K562 (cell line): ENCODE results near the gene DNMT1. TPM values are rescaled to one million over a fixed set of nuclear protein-coding genes. Genes with fewer than 3 reads are reported as not detected.

ENCODE experiments used
- ATF7 ChIP-seq: fragments of 450-650 bp; IDR thresholded peaks from 2 replicates; pipeline ENCODE4 v1.7.1; 2014; ENCODE audit warnings: mild to moderate bottlenecking, moderate library complexity
- DNMT1 ChIP-seq: fragments of 450-650 bp; IDR thresholded peaks from 2 replicates; pipeline ENCODE4 v1.6.1; 2016; ENCODE audit warnings: antibody characterized with exemption, mild to moderate bottlenecking
- GATA2 ChIP-seq: sonication (generic); formaldehyde crosslinking; IDR thresholded peaks from 2 replicates; pipeline ENCODE4 v1.4.0; 2020; ENCODE audit warnings: mild to moderate bottlenecking, missing genetic modification reagents
- GATAD2B ChIP-seq: fragments of 450-650 bp; IDR thresholded peaks from 2 replicates; pipeline ENCODE4 v1.6.1; 2017; ENCODE audit warnings: mild to moderate bottlenecking, borderline replicate concordance
- NR1H2 ChIP-seq: sonication (generic); formaldehyde crosslinking; IDR thresholded peaks from 2 replicates; pipeline ENCODE4 v1.4.0; 2020; ENCODE audit warnings: mild to moderate bottlenecking, missing genetic modification reagents
- PHF21A ChIP-seq: fragments of 450-650 bp; IDR thresholded peaks from 2 replicates; pipeline ENCODE4 v1.6.1; 2017; ENCODE audit warnings: low read depth, borderline replicate concordance
- PHF8 ChIP-seq: fragments of 200-600 bp; sonication (generic); IDR thresholded peaks from 2 replicates; pipeline ENCODE4 v1.6.1; 2012; ENCODE audit warnings: mixed run types, mild to moderate bottlenecking, inconsistent platforms, low read length, moderate library complexity, borderline replicate concordance
- RCOR1 ChIP-seq, 2 experiments: IDR thresholded peaks; 2 replicates each; pipeline ENCODE4 v1.6.1; 2012; ENCODE audit warnings: low read depth in 2 of 2, low read length in 2 of 2, borderline replicate concordance in 1 of 2, improper control_type of control experiment in 1 of 2
- SMAD4 ChIP-seq: fragments of 250-450 bp; sonication (Bioruptor Pico); conservative IDR thresholded peaks from 2 replicates; pipeline ENCODE4 v1.8.0; 2021; ENCODE audit warnings: inconsistent platforms, mild to moderate bottlenecking, moderate library complexity
- STAT5B ChIP-seq: fragments of 250-450 bp; sonication (Bioruptor Pico); IDR thresholded peaks from 2 replicates; pipeline ENCODE4 v1.8.0; 2021; ENCODE audit warnings: mild to moderate bottlenecking, inconsistent platforms
- TEAD2 ChIP-seq: fragments of 450-650 bp; IDR thresholded peaks from 2 replicates; pipeline ENCODE4 v1.6.1; 2016; ENCODE audit warnings: missing genetic modification characterization, control low read depth, missing compliant biosample characterization
- ZBTB1 ChIP-seq: sonication (generic); formaldehyde crosslinking; IDR thresholded peaks from 2 replicates; pipeline ENCODE4 v1.8.1; 2023; ENCODE audit warnings: missing genetic modification reagents, low read depth, mild to moderate bottlenecking, borderline replicate concordance
- ZNF77 ChIP-seq: fragments of 250-450 bp; sonication (Bioruptor Pico); IDR thresholded peaks from 2 replicates; pipeline ENCODE4 v1.5.0; 2020
- polyA plus RNA-seq, 8 experiments: library from polyadenylated mRNA; depleted of rRNA in 4 of 8; stranded (reverse) in 5 of 8; unstranded in 3 of 8; fragments of >200 nt; fragmentation: Nextera tagmentation in 2 of 8; fragmentation: Illumina TruSeq in 1 of 8; extraction: Ambion mirVana in 2 of 8; extraction: Trizol in 1 of 8; gene quantifications; 2 replicates each; pipeline versions ENCODE4 v1.2.1 to v1.2.3, GENCODE V29; 2011 to 2014; ENCODE audit warnings: inconsistent platforms in 1 of 8, missing spikeins in 1 of 8
- total RNA-seq, 7 experiments: library from RNA; depleted of rRNA in 6 of 7; stranded (reverse); fragments of >200 nt in 6 of 7; fragmentation: Illumina TruSeq in 2 of 7; extraction: Trizol in 2 of 7; gene quantifications; 2 replicates each; pipeline versions ENCODE4 v1.2.1 to v1.2.3, GENCODE V29; 2011 to 2021; ENCODE audit warnings: low replicate concordance in 1 of 7
- TF ChIP-seq, protein P1 (sequence below), 2 experiments: fragments of 450-650 bp; IDR thresholded peaks; 2 replicates each; pipeline ENCODE4 v1.6.1; 2018; ENCODE audit warnings: mild to moderate bottlenecking in 2 of 2, low read depth in 1 of 2; ENCODE audit not compliant: partially characterized antibody in 2 of 2
- TF ChIP-seq, protein P2 (sequence below): fragments of 250-450 bp; sonication (Bioruptor Pico); IDR thresholded peaks from 2 replicates; pipeline ENCODE4 v1.4.0; 2020; ENCODE audit warnings: borderline replicate concordance
- TF ChIP-seq, protein P3 (sequence below): sonication (generic); formaldehyde crosslinking; IDR thresholded peaks from 2 replicates; pipeline ENCODE4 v1.8.0; 2022; ENCODE audit warnings: mild to moderate bottlenecking, low read depth, missing genetic modification reagents

Gene DNMT1
- total and polyA plus RNA-seq, 9 of the 15 experiments (the other 6 are each of a cell fraction or from before 2014, with no cell fraction given) = 80.1 to 271 (median 121) TPM

DNA sequence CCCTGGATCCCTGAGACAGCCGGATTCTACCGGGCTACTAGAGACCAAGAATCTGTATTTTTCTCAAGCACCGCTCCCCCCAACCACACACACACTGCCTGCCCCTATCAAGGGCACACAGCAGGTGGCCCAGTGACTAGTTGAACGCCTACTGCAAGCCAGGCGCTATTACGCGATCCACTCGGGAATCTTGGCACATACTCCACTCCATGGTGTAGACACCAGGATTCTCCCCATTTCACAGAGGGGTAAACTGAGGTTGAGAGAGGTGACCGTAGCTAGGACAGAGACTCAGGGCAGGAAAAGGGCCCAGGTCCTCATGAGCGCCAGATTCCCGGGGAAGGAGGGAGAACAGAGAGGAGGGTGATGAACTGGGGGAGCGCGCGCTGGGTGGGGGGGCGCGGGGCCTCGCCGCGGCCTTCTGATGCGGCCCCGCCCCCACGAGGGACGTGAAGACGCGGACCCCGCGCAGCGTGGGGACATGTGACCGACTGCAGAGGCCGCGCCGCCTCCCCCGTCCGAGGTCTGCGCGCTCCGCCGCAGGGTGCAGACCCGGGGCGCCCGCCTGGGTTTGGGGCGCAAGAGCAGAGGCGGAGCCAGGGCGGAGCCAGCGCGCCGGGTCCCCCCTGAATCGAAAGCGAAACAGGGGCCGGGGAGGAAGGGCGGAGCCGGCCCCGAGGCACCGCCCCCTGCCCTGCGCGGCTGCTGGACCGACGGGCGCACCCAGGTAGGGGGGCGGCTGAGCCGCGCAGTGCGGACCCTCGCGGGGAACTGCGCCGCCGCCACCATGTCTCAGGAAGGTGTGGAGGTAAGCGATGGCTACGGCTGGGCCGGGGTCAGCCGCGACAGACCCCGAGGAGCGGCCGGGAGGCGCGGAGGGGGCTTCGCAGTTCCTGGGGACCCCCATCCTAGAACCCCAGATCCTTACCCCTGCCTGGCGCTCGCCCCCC lies 108.8 kb downstream of the DNMT1 start, which contains the start of gene SHFL (continued):
- no peak for TF ChIP-seq NR1H2 (CRISPR knock-in tag)
- TF ChIP-seq, protein P1, sequence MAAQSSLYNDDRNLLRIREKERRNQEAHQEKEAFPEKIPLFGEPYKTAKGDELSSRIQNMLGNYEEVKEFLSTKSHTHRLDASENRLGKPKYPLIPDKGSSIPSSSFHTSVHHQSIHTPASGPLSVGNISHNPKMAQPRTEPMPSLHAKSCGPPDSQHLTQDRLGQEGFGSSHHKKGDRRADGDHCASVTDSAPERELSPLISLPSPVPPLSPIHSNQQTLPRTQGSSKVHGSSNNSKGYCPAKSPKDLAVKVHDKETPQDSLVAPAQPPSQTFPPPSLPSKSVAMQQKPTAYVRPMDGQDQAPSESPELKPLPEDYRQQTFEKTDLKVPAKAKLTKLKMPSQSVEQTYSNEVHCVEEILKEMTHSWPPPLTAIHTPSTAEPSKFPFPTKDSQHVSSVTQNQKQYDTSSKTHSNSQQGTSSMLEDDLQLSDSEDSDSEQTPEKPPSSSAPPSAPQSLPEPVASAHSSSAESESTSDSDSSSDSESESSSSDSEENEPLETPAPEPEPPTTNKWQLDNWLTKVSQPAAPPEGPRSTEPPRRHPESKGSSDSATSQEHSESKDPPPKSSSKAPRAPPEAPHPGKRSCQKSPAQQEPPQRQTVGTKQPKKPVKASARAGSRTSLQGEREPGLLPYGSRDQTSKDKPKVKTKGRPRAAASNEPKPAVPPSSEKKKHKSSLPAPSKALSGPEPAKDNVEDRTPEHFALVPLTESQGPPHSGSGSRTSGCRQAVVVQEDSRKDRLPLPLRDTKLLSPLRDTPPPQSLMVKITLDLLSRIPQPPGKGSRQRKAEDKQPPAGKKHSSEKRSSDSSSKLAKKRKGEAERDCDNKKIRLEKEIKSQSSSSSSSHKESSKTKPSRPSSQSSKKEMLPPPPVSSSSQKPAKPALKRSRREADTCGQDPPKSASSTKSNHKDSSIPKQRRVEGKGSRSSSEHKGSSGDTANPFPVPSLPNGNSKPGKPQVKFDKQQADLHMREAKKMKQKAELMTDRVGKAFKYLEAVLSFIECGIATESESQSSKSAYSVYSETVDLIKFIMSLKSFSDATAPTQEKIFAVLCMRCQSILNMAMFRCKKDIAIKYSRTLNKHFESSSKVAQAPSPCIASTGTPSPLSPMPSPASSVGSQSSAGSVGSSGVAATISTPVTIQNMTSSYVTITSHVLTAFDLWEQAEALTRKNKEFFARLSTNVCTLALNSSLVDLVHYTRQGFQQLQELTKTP (IDR thresholded peaks at IDR 0.05; ENCODE audit: low read depth in 1 of 2, partially characterized antibody in 2 of 2) = no peak
- TF ChIP-seq, protein P2, sequence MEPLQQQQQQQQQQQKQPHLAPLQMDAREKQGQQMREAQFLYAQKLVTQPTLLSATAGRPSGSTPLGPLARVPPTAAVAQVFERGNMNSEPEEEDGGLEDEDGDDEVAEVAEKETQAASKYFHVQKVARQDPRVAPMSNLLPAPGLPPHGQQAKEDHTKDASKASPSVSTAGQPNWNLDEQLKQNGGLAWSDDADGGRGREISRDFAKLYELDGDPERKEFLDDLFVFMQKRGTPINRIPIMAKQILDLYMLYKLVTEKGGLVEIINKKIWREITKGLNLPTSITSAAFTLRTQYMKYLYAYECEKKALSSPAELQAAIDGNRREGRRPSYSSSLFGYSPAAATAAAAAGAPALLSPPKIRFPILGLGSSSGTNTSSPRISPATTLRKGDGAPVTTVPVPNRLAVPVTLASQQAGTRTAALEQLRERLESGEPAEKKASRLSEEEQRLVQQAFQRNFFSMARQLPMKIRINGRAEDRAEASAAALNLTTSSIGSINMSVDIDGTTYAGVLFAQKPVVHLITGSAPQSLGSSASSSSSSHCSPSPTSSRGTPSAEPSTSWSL (CRISPR knock-in tag) = no peak
- peak; percentile 81 to 99 for TF ChIP-seq RCOR1 (IDR thresholded peaks at IDR 0.05; ENCODE audit: borderline replicate concordance in 1 of 2, low read depth in 2 of 2, low read length in 2 of 2)
- TF ChIP-seq, protein P3, sequence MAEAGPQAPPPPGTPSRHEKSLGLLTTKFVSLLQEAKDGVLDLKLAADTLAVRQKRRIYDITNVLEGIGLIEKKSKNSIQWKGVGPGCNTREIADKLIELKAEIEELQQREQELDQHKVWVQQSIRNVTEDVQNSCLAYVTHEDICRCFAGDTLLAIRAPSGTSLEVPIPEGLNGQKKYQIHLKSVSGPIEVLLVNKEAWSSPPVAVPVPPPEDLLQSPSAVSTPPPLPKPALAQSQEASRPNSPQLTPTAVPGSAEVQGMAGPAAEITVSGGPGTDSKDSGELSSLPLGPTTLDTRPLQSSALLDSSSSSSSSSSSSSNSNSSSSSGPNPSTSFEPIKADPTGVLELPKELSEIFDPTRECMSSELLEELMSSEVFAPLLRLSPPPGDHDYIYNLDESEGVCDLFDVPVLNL = no peak
- no peak for TF ChIP-seq ZNF77 (CRISPR knock-in tag)
- TF ChIP-seq DNMT1 = no peak
- peak; percentile 56; the same call in 1 of the 2 replicates for TF ChIP-seq PHF8
- peak; percentile 55 for TF ChIP-seq ATF7
- no peak for TF ChIP-seq ZBTB1 (CRISPR knock-in tag)
- TF ChIP-seq GATAD2B = peak; percentile 19; the same call in 1 of the 2 replicates
- TF ChIP-seq STAT5B (CRISPR knock-in tag) = no peak
- no peak for TF ChIP-seq SMAD4
- TF ChIP-seq PHF21A = no peak
- TF ChIP-seq GATA2 (CRISPR knock-in tag) = 0 out of 2 replicates have a peak, but pooled peaks have one; percentile 29
- no peak for TF ChIP-seq TEAD2 (tag)
